IPS-15b (cell line): Measurements from ENCODE around the gene EPO.
"Not testable (repeated sequence)": the region's sequence is repeated elsewhere in the genome, so short reads cannot be mapped to it uniquely, and the experiment has no call there.

Source experiments
- H3K27me3 ChIP-seq: one replicate; pipeline ENCODE4 v1.6.1; 2013; ENCODE audit warnings: low read length; ENCODE audit not compliant: control insufficient read depth, insufficient read depth
- H3K36me3 ChIP-seq: one replicate; pipeline ENCODE4 v1.6.1; 2013; ENCODE audit warnings: low read length; ENCODE audit not compliant: control insufficient read depth, insufficient read depth
- H3K4me1 ChIP-seq: one replicate; pipeline ENCODE4 v1.6.1; 2013; ENCODE audit warnings: mild to moderate bottlenecking, low read length; ENCODE audit not compliant: control insufficient read depth, insufficient read depth
- H3K4me3 ChIP-seq: one replicate; pipeline ENCODE4 v1.5.1; 2013; ENCODE audit warnings: low read depth, low read length
- H3K9ac ChIP-seq: one replicate; pipeline ENCODE4 v1.6.1; 2013; ENCODE audit warnings: low read depth, mild to moderate bottlenecking, low read length
- H3K9me3 ChIP-seq: one replicate; pipeline ENCODE4 v1.6.1; 2013; ENCODE audit warnings: mild to moderate bottlenecking, low read length; ENCODE audit not compliant: control insufficient read depth, insufficient read depth

Gene EPO

DNA sequence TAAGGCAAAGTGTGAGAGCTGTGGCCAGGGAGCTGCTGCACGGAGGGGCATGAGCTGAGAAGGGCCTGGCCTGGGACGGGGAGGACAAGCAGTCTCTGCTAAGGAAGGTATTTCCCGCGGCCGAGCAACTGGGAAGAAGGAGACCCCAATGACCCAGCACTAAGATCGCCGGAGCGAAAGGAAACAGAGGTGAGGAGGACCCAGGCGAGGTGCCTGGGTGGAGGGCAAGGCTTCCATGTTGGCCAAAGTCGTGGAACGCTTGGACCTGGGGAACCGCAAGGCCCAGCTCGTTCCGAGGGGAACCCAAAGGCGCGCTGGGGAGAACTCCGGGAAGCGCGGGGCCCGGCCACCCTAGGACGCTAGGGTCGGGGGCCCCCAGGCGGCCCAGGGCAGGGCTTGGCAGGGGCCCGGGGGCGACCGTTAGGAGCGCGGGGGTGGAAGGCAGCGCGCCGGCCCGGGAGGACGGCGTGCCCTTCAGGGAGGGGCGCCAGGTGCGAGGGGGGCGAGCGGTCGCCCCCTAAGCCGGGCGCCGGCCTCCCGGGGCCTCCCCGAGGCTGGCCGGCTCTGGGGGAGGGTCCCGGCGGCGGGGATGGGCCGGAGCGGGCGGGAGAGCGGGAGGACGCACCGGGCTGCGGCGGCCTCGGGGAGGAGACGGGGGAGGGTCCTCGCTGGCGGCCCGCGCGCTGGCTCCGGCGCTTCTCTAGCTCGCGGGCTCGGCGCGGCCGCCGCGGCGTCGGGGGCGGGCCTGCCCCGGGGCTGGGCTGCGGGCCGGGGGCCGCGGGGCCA lies 26.8 kb upstream of the EPO start:
- Histone ChIP-seq H3K27me3 (no peaks in the 10 kb centered on the region), H3K36me3 (peaks cover 15% of the 10 kb centered on the region), H3K4me1 (peaks cover 7% of the 10 kb centered on the region), H3K4me3 (peak overlapping the region; percentile 94), H3K9me3 (no peaks in the 10 kb centered on the region), H3K9ac (peak overlapping the region; percentile 87)

DNA sequence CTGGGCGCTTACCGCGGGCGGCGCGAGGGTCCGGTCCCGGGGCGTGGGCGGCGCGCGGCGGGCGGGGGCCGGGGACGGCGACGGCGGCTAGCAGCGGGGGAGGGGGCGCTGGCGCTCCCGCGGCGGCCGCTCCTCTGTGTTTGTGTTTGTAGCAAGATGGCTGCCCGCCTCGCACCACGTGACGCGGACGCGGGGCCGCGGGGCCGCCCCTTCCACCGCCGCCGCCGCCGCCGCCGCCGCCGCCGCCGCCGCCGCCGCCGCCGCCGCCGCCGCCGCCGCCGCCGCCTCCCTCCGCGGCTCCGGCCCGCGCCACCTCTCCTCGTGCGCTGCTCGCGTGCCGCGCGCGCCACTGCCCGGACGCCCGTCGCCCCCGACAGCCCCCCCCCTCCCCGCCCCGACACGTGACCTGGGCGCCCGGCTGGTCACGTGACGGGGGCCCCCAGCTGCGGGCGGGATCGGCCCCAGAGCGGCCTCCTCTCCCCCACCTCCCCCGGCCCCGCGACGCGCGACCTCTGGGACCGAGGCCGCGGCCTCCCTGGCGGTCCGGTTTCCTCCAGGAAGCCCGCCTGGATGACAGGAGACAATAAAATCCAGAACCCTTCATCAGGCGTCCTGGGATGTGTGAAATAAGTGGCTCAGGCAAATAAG lies 26.0 kb upstream of the EPO start, which contains the start of gene GIGYF1:
GIGYF1 (minus strand) TSS at position 153 of the 648 bp plus-strand sequence. CDS start 6,012 bp downstream, outside the sequence.
- H3K4me3 ChIP-seq: peak within 1 kb of the TSS; percentile 94
- H3K27me3 ChIP-seq: no peaks in the 10 kb centered on the region

DNA sequence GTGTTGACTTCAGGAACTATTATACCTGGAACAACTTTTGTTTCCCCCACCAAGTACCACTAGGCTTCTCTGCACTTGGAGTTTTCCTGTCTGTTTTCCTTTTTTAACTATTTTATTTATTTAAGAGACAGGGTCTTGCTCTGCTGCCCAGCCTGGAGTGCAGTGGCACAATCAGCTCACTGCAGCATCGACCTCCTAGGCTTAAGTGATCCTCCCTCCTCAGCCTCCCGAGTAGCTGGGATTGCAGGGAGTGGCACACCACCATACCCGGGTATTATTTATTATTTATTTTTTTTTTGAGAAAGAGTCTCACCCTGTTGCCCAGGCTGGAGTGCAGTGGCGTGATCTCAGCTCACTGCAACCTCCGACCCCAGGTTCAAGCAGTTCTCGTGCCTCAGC lies 24.1 kb upstream of the EPO start:
- Histone ChIP-seq H3K36me3 (no peaks in the 10 kb centered on the region), H3K9me3 (no peaks in the 10 kb centered on the region), H3K27me3 (no peaks in the 10 kb centered on the region), H3K4me3 (peak overlapping the region; percentile 18), H3K4me1 (peaks cover 7% of the 10 kb centered on the region), H3K9ac (peak overlapping the region; percentile 1)

More for the DNA sequence above, 26.0 kb upstream of the EPO start, which contains the start of gene GIGYF1:
- Histone ChIP-seq H3K9me3 (no peaks in the 10 kb centered on the region), H3K36me3 (peaks cover 8% of the 10 kb centered on the region), H3K4me1 (peaks cover 7% of the 10 kb centered on the region), H3K9ac (peak within 1 kb of the TSS; percentile 87)

DNA sequence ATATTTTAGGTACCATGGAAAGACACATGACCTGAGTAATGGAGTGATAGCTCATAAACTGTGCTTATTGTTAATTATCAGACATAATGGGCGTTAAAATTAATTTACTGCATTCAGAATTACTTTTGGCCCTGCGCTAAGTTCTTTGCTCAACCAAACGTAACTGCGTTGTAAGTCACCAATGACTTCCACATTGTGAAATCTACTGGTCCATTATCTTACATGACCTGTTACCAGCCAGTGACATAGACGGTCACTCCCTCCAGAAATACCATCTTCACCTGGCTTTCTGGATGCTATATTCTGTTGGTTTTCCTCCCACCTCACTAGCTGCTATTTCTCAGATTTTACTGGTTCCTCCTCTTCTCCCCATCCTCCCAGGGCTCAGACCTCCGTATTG lies 21.2 kb upstream of the EPO start:
- Histone ChIP-seq H3K27me3 (no peaks in the 10 kb centered on the region), H3K9me3 (no peaks in the 10 kb centered on the region), H3K9ac (peak overlapping the region; percentile 54), H3K4me3 (no peak overlapping the region), H3K36me3 (no peaks in the 10 kb centered on the region), H3K4me1 (peaks cover 2% of the 10 kb centered on the region)

DNA sequence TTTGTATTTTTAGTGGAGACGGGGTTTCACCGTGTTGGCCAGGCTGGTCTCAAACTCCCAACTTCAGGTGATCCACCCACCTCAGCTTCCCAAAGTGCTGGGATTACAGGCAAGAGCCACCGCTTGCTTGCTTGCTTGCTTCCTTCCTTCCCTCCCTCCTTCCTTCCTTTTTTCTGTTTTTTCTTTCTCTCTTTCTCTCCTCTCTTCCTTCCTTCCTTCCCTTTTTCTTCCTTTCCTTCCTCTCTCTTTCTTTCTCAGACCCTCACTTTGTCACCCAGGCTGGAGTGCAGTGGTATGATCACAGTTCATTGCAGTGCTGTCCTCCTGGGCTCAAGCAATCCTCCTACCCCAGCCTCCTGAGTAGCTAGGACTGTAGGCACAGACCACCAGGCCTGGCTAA lies 19.2 kb upstream of the EPO start:
- not testable (repeated sequence) for H3K9me3 ChIP-seq, H3K9ac ChIP-seq, H3K36me3 ChIP-seq, H3K27me3 ChIP-seq, H3K4me3 ChIP-seq, H3K4me1 ChIP-seq

DNA sequence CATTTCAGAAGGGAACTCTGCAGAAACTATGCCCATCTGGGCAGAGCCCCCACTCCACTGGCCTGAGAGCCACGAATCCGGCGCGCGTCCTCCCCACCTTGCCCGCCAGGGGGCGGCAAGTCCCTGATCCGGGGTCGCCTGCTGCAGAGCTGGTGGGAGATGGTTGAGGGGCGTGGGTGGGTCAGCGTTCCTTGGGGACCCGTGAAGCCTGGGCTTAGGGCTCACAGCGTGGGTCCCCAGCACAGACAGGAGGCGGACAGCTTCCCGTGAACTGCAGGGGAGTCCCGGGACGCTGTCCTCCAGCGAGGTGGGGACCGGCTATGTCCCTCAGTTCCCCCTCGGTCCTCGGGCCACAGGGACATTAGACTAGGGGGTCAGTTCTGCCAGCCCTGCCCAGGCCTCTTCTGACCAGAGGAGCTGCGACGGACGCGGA lies 14.9 kb upstream of the EPO start:
- Histone ChIP-seq H3K27me3 (no peaks in the 10 kb centered on the region), H3K9ac (peak overlapping the region; percentile 98), H3K4me3 (peak overlapping the region; percentile 97), H3K4me1 (peaks cover 2% of the 10 kb centered on the region), H3K36me3 (peaks cover 14% of the 10 kb centered on the region), H3K9me3 (no peaks in the 10 kb centered on the region)

DNA sequence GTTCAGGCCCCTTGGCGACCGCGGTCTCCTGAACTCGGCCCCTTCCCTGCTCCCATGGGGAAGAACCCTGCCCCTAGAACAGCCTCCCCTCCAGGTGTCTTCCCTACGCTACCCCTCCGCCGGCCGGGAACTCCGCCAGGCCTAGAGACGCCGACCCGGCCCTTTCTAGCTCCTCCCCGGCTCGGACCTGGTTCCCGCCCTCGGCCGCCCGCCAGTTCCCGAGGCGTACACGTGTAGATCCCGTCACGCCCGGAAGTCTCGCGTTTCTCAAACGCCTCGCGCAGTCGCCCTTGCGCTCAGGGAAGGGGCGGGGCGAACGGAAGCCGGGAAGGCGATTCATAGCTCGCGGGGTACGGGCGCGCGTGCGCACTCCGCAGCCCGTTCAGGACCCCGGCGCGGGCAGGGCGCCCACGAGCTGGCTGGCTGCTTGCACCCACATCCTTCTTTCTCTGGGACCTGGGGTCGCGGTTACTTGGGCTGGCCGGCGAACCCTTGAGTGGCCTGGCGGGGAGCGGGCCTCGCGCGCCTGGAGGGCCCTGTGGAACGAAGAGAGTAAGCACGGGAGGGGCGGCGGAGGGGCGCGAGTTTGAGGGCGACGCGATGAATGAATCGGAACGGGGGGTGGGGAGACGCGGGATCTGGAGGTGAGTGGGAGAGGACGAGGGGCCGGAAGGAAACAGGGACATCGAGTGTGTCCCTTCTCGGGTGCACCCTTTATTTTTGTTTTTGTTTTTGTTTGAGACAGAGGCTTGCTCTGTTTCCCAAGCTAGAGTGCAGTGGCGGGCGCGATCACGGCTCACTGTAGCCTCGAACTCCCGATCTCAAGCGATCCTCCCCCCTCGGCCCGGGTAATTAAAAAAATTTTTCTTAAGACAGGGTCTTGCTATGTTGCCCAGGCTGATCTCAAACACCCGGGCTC lies 14.3 kb upstream of the EPO start, which contains the start of gene POP7:
POP7 (plus strand) TSS at position 369 of the 919 bp plus-strand sequence. CDS start 710 bp downstream, outside the sequence.
- H3K36me3 ChIP-seq: peaks cover 14% of the 10 kb centered on the region
- peak within 1 kb of the TSS; percentile 97 for H3K4me3 ChIP-seq
- no peaks in the 10 kb centered on the region for H3K9me3 ChIP-seq
- H3K27me3 ChIP-seq: no peaks in the 10 kb centered on the region
- H3K4me1 ChIP-seq: peaks cover 2% of the 10 kb centered on the region
- peak within 1 kb of the TSS; percentile 98 for H3K9ac ChIP-seq

DNA sequence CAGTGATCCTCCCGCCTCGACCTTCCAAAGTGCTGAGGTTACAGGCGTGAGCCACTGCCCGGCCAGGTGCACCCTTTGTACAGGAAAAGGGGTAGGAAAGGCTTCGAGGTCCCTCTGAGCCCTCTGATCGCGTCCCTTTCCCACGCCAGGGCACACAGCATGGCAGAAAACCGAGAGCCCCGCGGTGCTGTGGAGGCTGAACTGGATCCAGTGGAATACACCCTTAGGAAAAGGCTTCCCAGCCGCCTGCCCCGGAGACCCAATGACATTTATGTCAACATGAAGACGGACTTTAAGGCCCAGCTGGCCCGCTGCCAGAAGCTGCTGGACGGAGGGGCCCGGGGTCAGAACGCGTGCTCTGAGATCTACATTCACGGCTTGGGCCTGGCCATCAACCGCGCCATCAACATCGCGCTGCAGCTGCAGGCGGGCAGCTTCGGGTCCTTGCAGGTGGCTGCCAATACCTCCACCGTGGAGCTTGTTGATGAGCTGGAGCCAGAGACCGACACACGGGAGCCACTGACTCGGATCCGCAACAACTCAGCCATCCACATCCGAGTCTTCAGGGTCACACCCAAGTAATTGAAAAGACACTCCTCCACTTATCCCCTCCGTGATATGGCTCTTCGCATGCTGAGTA lies 13.5 kb upstream of the EPO start:
- Histone ChIP-seq H3K9me3 (no peaks in the 10 kb centered on the region), H3K27me3 (no peaks in the 10 kb centered on the region), H3K4me1 (peaks cover 2% of the 10 kb centered on the region), H3K9ac (peak overlapping the region; percentile 76), H3K4me3 (peak overlapping the region; percentile 97), H3K36me3 (peaks cover 14% of the 10 kb centered on the region)

DNA sequence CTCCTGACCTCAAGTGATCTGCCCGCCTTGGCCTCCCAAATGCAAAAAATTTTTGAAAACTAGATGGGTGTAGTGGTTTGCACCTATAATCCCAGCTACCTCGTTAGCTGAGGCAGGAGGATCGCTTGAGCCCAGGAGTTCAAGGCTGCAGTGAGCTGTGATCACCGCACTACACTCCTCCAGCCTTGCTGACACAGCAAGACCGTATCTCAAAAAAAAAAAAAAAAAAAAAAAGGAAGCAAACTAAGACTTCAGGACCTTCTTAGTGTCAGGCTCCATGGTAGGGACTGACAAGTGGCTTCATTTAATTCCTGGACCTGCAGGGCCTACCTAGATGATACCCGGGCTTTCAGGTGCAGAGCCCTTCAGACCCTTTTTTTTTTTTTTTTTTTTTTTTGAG lies 11.9 kb upstream of the EPO start:
- Histone ChIP-seq H3K9me3 (no peaks in the 10 kb centered on the region), H3K4me1 (peaks cover 2% of the 10 kb centered on the region), H3K4me3 (no peak overlapping the region), H3K9ac (no peak overlapping the region), H3K27me3 (no peaks in the 10 kb centered on the region), H3K36me3 (peaks cover 14% of the 10 kb centered on the region)

DNA sequence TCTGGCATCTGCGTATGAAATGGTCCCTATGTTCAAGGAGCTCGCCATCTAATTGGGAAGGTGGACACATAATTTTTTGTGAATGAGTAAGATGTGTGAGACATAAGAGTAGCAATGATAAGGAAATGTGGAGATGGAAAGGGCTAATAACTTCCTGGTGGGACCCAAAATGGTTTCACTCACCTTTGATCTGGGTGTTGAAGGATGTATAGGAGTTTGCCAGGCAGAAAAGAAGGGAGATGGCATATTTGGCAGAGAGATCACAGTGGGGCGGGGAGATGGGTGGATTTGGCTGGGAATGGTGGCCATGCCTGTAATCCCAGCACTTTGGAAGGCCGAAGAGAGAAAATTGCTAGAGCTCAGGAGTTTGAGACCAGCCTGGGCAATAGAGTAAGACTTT lies 9.8 kb upstream of the EPO start:
- Histone ChIP-seq H3K4me1 (peaks cover 2% of the 10 kb centered on the region), H3K9ac (no peak overlapping the region), H3K4me3 (no peak overlapping the region), H3K27me3 (no peaks in the 10 kb centered on the region), H3K9me3 (no peaks in the 10 kb centered on the region), H3K36me3 (peaks cover 14% of the 10 kb centered on the region)

DNA sequence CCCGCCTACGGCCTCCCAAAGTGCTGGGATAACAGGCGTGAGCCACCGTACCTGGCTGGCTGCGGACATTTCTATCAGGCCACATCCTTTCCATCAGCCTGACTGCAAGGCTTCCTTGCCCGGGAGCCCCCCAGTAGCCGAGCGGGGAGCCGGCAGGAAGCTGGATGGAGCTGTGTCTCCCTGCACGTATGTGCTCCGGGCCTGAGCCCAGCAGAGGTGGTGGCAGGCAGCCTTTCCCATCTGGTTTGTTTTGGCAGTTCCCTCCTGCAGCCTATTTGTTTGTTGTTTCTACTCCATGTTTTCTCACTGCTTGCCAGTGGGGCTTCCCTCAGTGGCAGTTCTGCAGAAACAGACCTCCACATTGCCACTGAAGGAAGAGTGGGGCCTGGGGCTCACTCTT lies 8.9 kb upstream of the EPO start:
- Histone ChIP-seq H3K4me1 (peaks cover 2% of the 10 kb centered on the region), H3K9me3 (no peaks in the 10 kb centered on the region), H3K27me3 (no peaks in the 10 kb centered on the region), H3K36me3 (peaks cover 14% of the 10 kb centered on the region), H3K4me3 (no peak overlapping the region), H3K9ac (no peak overlapping the region)
